ENCODE results near the gene TDRD10. TPM values are rescaled to one million over a fixed set of nuclear protein-coding genes. Genes with fewer than 3 reads are reported as not detected.
A peak's percentile ranks its signal among the peaks of the same experiment; 100 is the strongest.

Gene TDRD10
- total and polyA plus RNA-seq, 4 donors, result 1.9 to 12.6 (median 7.3) TPM

DNA sequence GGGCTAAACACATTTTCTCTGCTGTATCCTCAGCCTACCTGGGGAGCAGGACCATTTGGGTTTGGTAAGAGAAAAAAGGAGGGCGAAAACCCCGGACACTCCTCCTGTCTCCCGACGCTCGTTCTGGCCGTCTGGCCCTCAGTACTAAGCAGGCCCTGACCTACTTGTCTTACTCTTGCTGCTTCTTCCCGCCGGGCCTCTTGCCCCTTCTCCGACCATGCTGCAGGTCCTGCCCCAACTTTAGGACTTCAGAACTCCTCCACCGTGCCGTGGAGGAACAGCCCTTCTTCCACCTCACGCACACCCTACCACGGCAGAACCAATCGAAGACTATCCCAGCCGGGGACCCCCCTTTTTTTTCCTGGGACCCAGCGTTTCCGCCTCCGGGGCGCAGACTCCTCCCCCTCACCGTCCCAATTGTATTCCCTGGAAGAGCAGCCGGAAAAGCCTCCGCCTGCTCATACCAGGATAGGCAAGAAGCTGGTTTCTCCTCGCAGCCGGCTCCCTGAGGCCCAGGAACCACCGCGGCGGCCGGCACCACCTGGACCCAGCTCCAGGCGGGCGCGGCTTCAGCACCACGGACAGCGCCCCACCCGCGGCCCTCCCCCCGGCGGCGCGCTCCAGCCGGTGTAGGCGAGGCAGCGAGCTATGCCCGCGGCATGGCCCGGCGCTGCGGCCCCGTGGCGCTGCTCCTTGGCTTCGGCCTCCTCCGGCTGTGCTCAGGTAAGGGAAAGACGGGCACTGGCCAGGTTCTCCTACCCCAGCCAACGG is 65.6 kb downstream of the TDRD10 start, which contains the start of gene CHRNB2:
TSS of gene CHRNB2 (plus strand) at position 393 of the 771 bp plus-strand sequence. CDS start at position 660, 267 bp downstream.
- peaks cover 0 to 21% (median 3%) of the 10 kb centered on the region in 3 donors for H3K27me3 ChIP-seq (ENCODE audit: control insufficient read depth in 3 of 3, insufficient read depth in 3 of 3, low read length in 2 of 3)
- no peaks in the 10 kb centered on the region for H3K9me3 ChIP-seq (ENCODE audit: control insufficient read depth in 4 of 4, insufficient read depth in 3 of 4, low read length in 3 of 4)
- no peak within 1 kb of the TSS for H3K27ac ChIP-seq (ENCODE audit: low read depth in 1 of 2, low read length in 1 of 2)
- no peak within 1 kb of the TSS for H3K4me3 ChIP-seq
- DNase-seq, result peak; percentile 67 to 80 (median 74)
- TF ChIP-seq, protein P1, sequence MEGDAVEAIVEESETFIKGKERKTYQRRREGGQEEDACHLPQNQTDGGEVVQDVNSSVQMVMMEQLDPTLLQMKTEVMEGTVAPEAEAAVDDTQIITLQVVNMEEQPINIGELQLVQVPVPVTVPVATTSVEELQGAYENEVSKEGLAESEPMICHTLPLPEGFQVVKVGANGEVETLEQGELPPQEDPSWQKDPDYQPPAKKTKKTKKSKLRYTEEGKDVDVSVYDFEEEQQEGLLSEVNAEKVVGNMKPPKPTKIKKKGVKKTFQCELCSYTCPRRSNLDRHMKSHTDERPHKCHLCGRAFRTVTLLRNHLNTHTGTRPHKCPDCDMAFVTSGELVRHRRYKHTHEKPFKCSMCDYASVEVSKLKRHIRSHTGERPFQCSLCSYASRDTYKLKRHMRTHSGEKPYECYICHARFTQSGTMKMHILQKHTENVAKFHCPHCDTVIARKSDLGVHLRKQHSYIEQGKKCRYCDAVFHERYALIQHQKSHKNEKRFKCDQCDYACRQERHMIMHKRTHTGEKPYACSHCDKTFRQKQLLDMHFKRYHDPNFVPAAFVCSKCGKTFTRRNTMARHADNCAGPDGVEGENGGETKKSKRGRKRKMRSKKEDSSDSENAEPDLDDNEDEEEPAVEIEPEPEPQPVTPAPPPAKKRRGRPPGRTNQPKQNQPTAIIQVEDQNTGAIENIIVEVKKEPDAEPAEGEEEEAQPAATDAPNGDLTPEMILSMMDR (IDR thresholded peaks at IDR 0.05; ENCODE audit: control extremely low read depth, extremely low read depth), result no peak
- WGBS, 2 donors, result 2 to 3% methylated on average over 52 to 53 of the region's 53 CpGs
- ATAC-seq (ENCODE audit: insufficient read depth, low FRiP score), result peak; percentile 93
- no peaks in the 10 kb centered on the region for H3K36me3 ChIP-seq (ENCODE audit: control insufficient read depth in 4 of 4, insufficient read depth in 4 of 4, low read length in 4 of 4)
- no peak within 1 kb of the TSS for H3K9ac ChIP-seq (ENCODE audit: insufficient read depth in 1 of 2, low read length in 2 of 2)
- peaks cover 0 to 11% (median 3%) of the 10 kb centered on the region in 5 donors for H3K4me1 ChIP-seq (ENCODE audit: control insufficient read depth in 5 of 5, insufficient read depth in 5 of 5, low read length in 5 of 5)

DNA sequence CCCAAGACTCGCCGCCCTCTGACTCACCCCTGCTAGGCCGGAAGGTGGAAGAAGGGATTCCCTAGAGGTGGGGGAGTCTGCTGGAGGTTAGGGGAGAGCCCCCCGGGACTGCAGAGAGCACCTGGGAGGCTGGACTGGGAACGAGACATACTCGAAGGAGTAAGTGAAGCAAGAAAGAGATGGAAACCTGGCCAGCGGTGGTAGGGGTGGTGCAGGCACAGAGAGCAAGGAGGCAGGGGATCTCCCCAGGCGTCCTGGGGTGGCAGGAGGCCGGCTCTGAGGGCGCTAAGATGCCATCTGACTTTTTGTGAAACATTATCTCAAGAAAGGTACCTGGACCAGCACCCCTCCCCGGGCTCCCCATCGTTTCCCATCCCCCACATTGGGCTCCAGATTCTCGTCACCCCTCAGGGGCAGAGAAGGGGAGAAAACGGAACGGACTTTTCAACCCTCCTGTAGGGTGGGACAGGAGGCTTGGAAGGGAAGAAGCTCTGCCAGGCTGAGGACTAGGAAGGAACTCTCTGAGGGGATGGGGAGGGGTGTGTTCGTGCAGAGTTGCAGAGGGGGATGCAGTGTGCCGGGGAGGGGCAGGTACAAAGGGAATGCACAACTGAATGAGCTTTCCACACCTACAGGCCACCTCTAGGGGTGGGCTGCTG is 66.3 kb downstream of the TDRD10 start:
- 36 to 37% methylated on average over 17 of the region's 17 CpGs for WGBS, 2 donors
- Histone ChIP-seq H3K9me3 (ENCODE audit: control insufficient read depth in 4 of 4, insufficient read depth in 3 of 4, low read length in 3 of 4) (no peaks in the 10 kb centered on the region), H3K27ac (ENCODE audit: low read depth in 1 of 2, low read length in 1 of 2) (no peak overlapping the region), H3K4me1 (ENCODE audit: control insufficient read depth in 5 of 5, insufficient read depth in 5 of 5, low read length in 5 of 5) (peaks cover 0 to 11% (median 3%) of the 10 kb centered on the region in 5 donors), H3K9ac (ENCODE audit: insufficient read depth in 1 of 2, low read length in 2 of 2) (no peak overlapping the region), H3K27me3 (ENCODE audit: control insufficient read depth in 3 of 3, insufficient read depth in 3 of 3, low read length in 2 of 3) (peaks cover 0 to 21% (median 3%) of the 10 kb centered on the region in 3 donors), H3K36me3 (ENCODE audit: control insufficient read depth in 4 of 4, insufficient read depth in 4 of 4, low read length in 4 of 4) (no peaks in the 10 kb centered on the region), H3K4me3 (no peak overlapping the region)
- no peak for DNase-seq
- TF ChIP-seq, protein P1 (IDR thresholded peaks at IDR 0.05; ENCODE audit: control extremely low read depth, extremely low read depth), result no peak
- ATAC-seq (ENCODE audit: insufficient read depth, low FRiP score), result no peak

DNA sequence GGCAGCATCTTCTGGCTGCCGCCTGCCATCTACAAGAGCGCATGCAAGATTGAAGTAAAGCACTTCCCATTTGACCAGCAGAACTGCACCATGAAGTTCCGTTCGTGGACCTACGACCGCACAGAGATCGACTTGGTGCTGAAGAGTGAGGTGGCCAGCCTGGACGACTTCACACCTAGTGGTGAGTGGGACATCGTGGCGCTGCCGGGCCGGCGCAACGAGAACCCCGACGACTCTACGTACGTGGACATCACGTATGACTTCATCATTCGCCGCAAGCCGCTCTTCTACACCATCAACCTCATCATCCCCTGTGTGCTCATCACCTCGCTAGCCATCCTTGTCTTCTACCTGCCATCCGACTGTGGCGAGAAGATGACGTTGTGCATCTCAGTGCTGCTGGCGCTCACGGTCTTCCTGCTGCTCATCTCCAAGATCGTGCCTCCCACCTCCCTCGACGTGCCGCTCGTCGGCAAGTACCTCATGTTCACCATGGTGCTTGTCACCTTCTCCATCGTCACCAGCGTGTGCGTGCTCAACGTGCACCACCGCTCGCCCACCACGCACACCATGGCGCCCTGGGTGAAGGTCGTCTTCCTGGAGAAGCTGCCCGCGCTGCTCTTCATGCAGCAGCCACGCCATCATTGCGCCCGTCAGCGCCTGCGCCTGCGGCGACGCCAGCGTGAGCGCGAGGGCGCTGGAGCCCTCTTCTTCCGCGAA is 69.4 kb downstream of the TDRD10 start:
- H3K9ac ChIP-seq (ENCODE audit: insufficient read depth in 1 of 2, low read length in 2 of 2), result no peak overlapping the region
- no peak overlapping the region for H3K27ac ChIP-seq (ENCODE audit: low read depth in 1 of 2, low read length in 1 of 2)
- 96 to 97% methylated on average over 59 of the region's 59 CpGs for WGBS, 2 donors
- peaks cover 0 to 13% (median 3%) of the 10 kb centered on the region in 3 donors for H3K27me3 ChIP-seq (ENCODE audit: control insufficient read depth in 3 of 3, insufficient read depth in 3 of 3, low read length in 2 of 3)
- no peak for ATAC-seq (ENCODE audit: insufficient read depth, low FRiP score)
- peaks cover 0 to 11% (median 3%) of the 10 kb centered on the region in 5 donors for H3K4me1 ChIP-seq (ENCODE audit: control insufficient read depth in 5 of 5, insufficient read depth in 5 of 5, low read length in 5 of 5)
- no peaks in the 10 kb centered on the region for H3K9me3 ChIP-seq (ENCODE audit: control insufficient read depth in 4 of 4, insufficient read depth in 3 of 4, low read length in 3 of 4)
- H3K4me3 ChIP-seq, result no peak overlapping the region
- no peak for DNase-seq
- H3K36me3 ChIP-seq (ENCODE audit: control insufficient read depth in 4 of 4, insufficient read depth in 4 of 4, low read length in 4 of 4), result no peaks in the 10 kb centered on the region
- TF ChIP-seq, protein P1 (IDR thresholded peaks at IDR 0.05; ENCODE audit: control extremely low read depth, extremely low read depth), result no peak

Measured in lung (tissue), 12 donors.